Gastrocnemius medialis (tissue), 4 donors: ENCODE measurements around the gene ACOT11.

Experiments
- CTCF ChIP-seq, 5 experiments: fragments of 450-650 bp in 3 of 5; fragments of 200-600 bp in 2 of 5; sonication (generic) in 2 of 5; IDR thresholded peaks in 4 of 5; conservative IDR thresholded peaks in 1 of 5; 1 replicate in 4 of 5; 2 replicates in 1 of 5; pipeline ENCODE4 v1.5.1; 2016 to 2019; ENCODE audit warnings: antibody characterized with exemption in 5 of 5, mild to moderate bottlenecking in 3 of 5, moderate library complexity in 3 of 5
- POLR2A ChIP-seq, 2 donors: fragments of 450-650 bp; IDR thresholded peaks; one replicate each; pipeline ENCODE4 v1.6.1; 2017; ENCODE audit warnings: antibody characterized with exemption in 2 of 2, mild to moderate bottlenecking in 2 of 2, moderate library complexity in 2 of 2

- TF ChIP-seq CTCF (IDR thresholded peaks at IDR 0.05 in 4 of 5, conservative IDR thresholded peaks at IDR 0.05 in 1 of 5) = peak in 3 of 5 experiments; percentile 36 to 49 (median 44)
- TF ChIP-seq POLR2A (IDR thresholded peaks at IDR 0.05) = no peak
Measured at GRCh38 chr1:54575161-54575560, 27.1 kb downstream of the ACOT11 start.
